Measurements from ENCODE around the gene XK.

Gene XK

DNA sequence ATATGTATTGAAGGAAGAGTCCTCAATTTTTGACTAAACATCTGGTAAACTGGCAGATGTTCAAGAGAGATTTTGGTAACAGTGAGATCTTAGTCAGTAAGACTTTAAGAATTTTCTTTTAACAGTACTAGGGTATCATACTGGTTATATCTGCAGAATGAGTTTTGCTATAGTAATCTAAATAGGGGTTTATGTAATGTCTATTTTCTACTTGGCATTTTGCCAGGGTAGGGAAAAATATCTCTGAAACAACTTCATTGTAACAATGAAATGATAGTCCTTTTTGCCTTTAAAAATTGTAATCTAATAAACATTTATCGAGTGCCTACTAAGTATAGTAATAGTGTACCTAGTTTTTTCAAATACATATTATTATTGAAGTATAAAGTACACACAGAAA lies 32.1 kb downstream of the XK start:
- Histone ChIP-seq H3K4me3 (ENCODE audit: low read length) (no peak overlapping the region), H3K36me3 (ENCODE audit: insufficient read depth, low read depth, low read length) (no peaks in the 10 kb centered on the region), H3K27ac (ENCODE audit: low read length) (no peak overlapping the region), H3K9me3 (ENCODE audit: insufficient read depth, low read depth, low read length) (no peaks in the 10 kb centered on the region), H3K4me1 (ENCODE audit: insufficient read depth, low read length) (no peaks in the 10 kb centered on the region), H3K27me3 (ENCODE audit: insufficient read depth, low read length) (no peaks in the 10 kb centered on the region), H3K9ac (ENCODE audit: low read depth, low read length) (no peak overlapping the region)

DNA sequence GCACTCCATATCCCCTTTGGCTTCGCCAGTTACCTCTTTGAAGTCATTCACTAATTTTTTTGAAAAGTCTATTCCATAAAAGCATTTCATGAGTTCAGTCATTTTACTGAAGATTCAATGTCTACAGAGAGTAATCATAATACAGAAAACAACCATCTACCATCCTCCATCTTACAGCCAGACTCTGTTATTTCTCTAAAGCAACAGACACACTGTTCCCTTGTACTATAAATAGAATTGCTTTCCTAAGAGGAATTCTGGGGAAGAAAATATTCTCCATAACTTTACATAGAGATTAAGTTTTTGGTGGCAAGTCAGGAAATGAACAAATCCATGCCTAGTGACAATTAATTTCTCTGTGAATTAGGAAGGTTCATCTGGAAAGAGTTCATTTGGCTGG lies 37.0 kb downstream of the XK start:
- H3K36me3 ChIP-seq (ENCODE audit: insufficient read depth, low read depth, low read length), result no peaks in the 10 kb centered on the region
- no peaks in the 10 kb centered on the region for H3K4me1 ChIP-seq (ENCODE audit: insufficient read depth, low read length)
- H3K27me3 ChIP-seq (ENCODE audit: insufficient read depth, low read length), result no peaks in the 10 kb centered on the region
- no peaks in the 10 kb centered on the region for H3K9me3 ChIP-seq (ENCODE audit: insufficient read depth, low read depth, low read length)
- H3K27ac ChIP-seq (ENCODE audit: low read length), result no peak overlapping the region
- no peak overlapping the region for H3K4me3 ChIP-seq (ENCODE audit: low read length)
- H3K9ac ChIP-seq (ENCODE audit: low read depth, low read length), result no peak overlapping the region

DNA sequence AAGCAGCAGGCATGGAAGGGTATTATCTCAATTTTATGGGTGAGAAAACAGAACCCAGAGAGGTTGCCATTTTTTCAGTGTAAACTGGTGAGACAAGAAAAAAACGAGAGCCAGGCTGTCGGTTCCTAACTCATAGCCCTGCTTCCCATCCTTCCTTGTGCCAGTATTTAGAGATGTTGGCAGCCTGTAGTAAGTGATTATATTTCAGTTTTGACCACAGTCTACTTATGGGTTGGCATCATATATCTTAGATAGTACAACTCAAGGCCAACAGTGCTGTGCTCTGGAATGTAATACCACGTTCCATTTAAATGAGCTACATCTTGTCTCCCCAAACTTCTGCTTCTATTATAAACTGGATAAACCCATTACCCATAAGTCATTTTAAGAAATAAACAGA lies 40.8 kb downstream of the XK start:
- no peaks in the 10 kb centered on the region for H3K9me3 ChIP-seq (ENCODE audit: insufficient read depth, low read depth, low read length)
- no peaks in the 10 kb centered on the region for H3K4me1 ChIP-seq (ENCODE audit: insufficient read depth, low read length)
- H3K27ac ChIP-seq (ENCODE audit: low read length), result no peak overlapping the region
- no peak overlapping the region for H3K4me3 ChIP-seq (ENCODE audit: low read length)
- H3K27me3 ChIP-seq (ENCODE audit: insufficient read depth, low read length), result no peaks in the 10 kb centered on the region
- H3K9ac ChIP-seq (ENCODE audit: low read depth, low read length), result no peak overlapping the region
- no peaks in the 10 kb centered on the region for H3K36me3 ChIP-seq (ENCODE audit: insufficient read depth, low read depth, low read length)

DNA sequence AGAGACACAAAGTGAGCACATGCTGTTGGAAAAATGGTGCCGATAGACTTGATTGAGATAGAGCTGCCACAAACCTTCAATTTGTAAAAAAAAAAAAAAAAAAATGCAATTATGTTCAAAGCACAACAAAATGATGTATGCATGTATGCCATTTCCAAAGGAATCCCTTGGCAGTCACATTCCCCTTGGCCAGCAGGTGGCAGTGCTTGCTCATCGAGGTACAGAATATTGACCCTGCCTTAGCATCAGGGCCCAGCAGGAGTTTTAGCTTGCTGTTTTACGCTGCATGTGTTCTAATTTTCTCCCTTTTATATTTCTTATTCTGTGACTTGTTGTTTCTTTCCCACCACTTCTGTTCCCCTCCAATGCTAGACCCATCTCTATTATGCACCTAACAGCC lies 59.8 kb downstream of the XK start:
- Histone ChIP-seq H3K4me1 (ENCODE audit: insufficient read depth, low read length) (no peaks in the 10 kb centered on the region), H3K9me3 (ENCODE audit: insufficient read depth, low read depth, low read length) (no peaks in the 10 kb centered on the region), H3K27me3 (ENCODE audit: insufficient read depth, low read length) (no peaks in the 10 kb centered on the region), H3K36me3 (ENCODE audit: insufficient read depth, low read depth, low read length) (no peaks in the 10 kb centered on the region), H3K4me3 (ENCODE audit: low read length) (no peak overlapping the region), H3K9ac (ENCODE audit: low read depth, low read length) (no peak overlapping the region), H3K27ac (ENCODE audit: low read length) (no peak overlapping the region)

DNA sequence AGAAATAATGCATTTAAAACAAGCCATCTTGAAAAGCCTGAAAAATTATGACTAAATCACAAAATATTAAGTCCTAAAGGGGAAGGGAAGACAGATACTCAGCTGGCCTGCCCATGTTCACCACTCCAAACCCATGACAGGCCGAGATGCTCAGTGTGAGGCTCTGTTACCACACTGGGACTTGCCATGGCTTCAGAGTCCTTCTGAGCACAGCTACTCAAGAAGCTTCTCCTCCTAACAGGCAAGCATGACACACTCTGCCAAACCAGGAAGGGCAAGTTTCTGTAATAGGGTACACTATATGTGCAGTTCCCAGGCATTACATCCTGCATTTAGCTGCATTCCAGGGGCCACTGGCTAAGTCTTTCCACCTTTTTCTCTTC lies 60.2 kb downstream of the XK start:
- Histone ChIP-seq H3K4me1 (ENCODE audit: insufficient read depth, low read length) (no peaks in the 10 kb centered on the region), H3K9ac (ENCODE audit: low read depth, low read length) (no peak overlapping the region), H3K4me3 (ENCODE audit: low read length) (no peak overlapping the region), H3K9me3 (ENCODE audit: insufficient read depth, low read depth, low read length) (no peaks in the 10 kb centered on the region), H3K27me3 (ENCODE audit: insufficient read depth, low read length) (no peaks in the 10 kb centered on the region), H3K36me3 (ENCODE audit: insufficient read depth, low read depth, low read length) (no peaks in the 10 kb centered on the region), H3K27ac (ENCODE audit: low read length) (no peak overlapping the region)

DNA sequence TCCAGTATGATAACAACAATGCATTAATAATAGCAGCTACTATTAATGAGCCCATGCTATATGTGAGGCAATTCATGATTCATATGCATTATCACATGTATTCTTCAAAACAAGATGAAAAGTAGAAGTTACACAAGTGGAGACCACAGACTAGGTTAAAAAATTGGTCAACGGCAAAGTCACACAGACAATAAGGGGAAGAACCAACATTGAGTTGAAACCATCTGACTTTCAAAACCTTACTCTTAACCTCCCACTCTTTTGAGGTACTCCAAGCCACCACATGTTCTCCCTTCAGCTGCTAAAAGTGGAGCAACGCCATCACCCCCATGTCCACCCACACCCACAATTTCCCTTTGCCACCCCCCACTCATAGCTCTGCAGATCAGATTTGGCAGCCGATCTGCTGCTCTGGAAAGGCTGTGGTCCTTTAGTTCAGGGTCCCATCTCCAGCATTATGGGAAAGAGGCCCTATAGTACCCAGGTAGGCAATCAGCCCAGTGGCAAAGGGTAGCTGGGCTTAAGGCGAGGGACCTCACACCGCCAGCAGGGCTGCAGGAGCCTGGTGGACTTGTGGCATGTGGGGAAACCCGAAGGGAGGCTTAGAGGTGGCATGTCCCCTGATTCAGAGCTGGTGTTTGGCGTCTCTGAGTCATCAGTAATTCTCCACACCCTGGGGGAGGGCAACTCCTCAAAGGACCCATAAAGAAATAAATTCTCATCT lies 60.8 kb downstream of the XK start:
- Histone ChIP-seq H3K4me1 (ENCODE audit: insufficient read depth, low read length) (no peaks in the 10 kb centered on the region), H3K27me3 (ENCODE audit: insufficient read depth, low read length) (no peaks in the 10 kb centered on the region), H3K4me3 (ENCODE audit: low read length) (no peak overlapping the region), H3K9ac (ENCODE audit: low read depth, low read length) (no peak overlapping the region), H3K27ac (ENCODE audit: low read length) (no peak overlapping the region), H3K9me3 (ENCODE audit: insufficient read depth, low read depth, low read length) (no peaks in the 10 kb centered on the region), H3K36me3 (ENCODE audit: insufficient read depth, low read depth, low read length) (no peaks in the 10 kb centered on the region)

DNA sequence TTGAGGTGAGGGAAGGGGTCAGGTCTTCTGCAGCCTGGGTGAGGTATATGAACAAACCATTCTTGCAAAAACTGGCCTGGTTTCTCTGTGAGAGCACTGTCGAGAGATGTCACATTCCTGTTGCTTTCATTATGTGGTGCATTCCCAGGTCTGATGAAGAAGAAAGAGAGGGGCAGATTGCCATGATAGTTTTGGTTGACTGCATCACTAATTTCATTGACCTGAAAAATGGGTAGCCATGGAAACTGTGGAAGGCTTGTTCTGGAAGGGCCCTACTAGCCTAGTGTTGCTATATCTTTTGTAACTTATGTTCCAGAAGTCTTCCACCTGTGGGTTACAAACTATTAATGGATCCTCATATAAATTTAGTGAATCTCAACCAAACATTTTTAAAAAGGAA lies 61.4 kb downstream of the XK start:
- H3K9ac ChIP-seq (ENCODE audit: low read depth, low read length), result no peak overlapping the region
- no peaks in the 10 kb centered on the region for H3K4me1 ChIP-seq (ENCODE audit: insufficient read depth, low read length)
- no peaks in the 10 kb centered on the region for H3K9me3 ChIP-seq (ENCODE audit: insufficient read depth, low read depth, low read length)
- H3K4me3 ChIP-seq (ENCODE audit: low read length), result no peak overlapping the region
- no peaks in the 10 kb centered on the region for H3K27me3 ChIP-seq (ENCODE audit: insufficient read depth, low read length)
- no peak overlapping the region for H3K27ac ChIP-seq (ENCODE audit: low read length)
- H3K36me3 ChIP-seq (ENCODE audit: insufficient read depth, low read depth, low read length), result no peaks in the 10 kb centered on the region

DNA sequence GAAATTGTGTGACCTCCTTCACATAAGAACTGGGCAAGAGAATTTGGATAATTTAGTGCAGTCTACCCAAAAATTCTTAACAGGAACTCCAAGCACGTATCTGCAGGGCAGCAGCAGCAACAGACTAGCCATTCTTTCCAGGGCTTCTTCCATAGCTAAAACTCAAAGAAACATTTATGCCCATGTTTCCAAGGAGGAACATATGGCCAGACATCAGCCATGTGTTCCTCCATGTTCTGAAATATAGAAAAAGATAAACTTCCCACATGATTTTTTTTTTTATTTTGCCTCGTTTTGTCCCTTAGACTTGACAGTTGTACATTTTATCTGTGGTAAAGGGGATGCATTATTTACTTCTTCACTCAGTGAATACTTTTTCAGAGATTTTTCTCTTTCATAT lies 66.7 kb downstream of the XK start:
- Histone ChIP-seq H3K4me3 (ENCODE audit: low read length) (no peak overlapping the region), H3K9ac (ENCODE audit: low read depth, low read length) (no peak overlapping the region), H3K9me3 (ENCODE audit: insufficient read depth, low read depth, low read length) (no peaks in the 10 kb centered on the region), H3K27me3 (ENCODE audit: insufficient read depth, low read length) (no peaks in the 10 kb centered on the region), H3K4me1 (ENCODE audit: insufficient read depth, low read length) (no peaks in the 10 kb centered on the region), H3K27ac (ENCODE audit: low read length) (no peak overlapping the region), H3K36me3 (ENCODE audit: insufficient read depth, low read depth, low read length) (no peaks in the 10 kb centered on the region)

DNA sequence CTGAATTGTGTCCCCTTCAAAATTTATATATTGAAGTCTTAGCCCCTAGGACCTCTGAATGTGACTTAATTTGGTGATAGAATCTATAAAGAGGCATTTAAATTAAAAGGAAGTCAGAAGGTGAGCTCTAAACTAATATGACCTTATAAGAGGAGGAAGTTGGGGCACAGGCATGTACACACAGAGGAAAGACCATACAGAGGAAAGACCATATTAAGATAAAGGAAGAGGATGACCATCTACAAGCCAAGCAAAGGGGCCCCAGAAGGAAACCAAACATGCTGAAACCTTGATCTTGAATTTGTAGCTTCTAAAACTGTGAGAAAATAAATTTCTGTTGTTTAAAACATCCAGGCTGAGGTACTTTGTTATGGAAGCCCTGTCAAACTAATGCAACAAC lies 67.3 kb downstream of the XK start:
- H3K4me1 ChIP-seq (ENCODE audit: insufficient read depth, low read length), result no peaks in the 10 kb centered on the region
- no peak overlapping the region for H3K4me3 ChIP-seq (ENCODE audit: low read length)
- H3K36me3 ChIP-seq (ENCODE audit: insufficient read depth, low read depth, low read length), result no peaks in the 10 kb centered on the region
- no peak overlapping the region for H3K27ac ChIP-seq (ENCODE audit: low read length)
- no peak overlapping the region for H3K9ac ChIP-seq (ENCODE audit: low read depth, low read length)
- H3K27me3 ChIP-seq (ENCODE audit: insufficient read depth, low read length), result no peaks in the 10 kb centered on the region
- no peaks in the 10 kb centered on the region for H3K9me3 ChIP-seq (ENCODE audit: insufficient read depth, low read depth, low read length)

DNA sequence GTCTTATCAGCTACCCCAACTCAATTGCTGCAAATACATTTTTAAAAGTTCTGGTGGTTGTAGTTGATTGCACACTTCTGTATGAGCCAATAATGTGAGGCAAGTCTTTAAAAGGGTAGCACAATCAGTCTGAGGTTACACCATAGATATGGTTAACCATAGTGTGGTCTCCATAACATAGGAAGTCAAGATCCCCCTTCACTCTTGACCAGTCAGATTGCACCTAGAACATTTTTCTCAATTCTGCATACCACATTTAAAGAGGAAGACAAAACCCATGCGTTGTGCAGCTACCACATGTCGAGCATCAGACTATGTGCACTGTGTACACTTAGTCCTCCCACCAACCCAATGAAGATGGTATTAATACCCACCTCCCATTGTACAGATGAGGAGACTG lies 67.8 kb downstream of the XK start:
- Histone ChIP-seq H3K4me1 (ENCODE audit: insufficient read depth, low read length) (no peaks in the 10 kb centered on the region), H3K36me3 (ENCODE audit: insufficient read depth, low read depth, low read length) (no peaks in the 10 kb centered on the region)

DNA sequence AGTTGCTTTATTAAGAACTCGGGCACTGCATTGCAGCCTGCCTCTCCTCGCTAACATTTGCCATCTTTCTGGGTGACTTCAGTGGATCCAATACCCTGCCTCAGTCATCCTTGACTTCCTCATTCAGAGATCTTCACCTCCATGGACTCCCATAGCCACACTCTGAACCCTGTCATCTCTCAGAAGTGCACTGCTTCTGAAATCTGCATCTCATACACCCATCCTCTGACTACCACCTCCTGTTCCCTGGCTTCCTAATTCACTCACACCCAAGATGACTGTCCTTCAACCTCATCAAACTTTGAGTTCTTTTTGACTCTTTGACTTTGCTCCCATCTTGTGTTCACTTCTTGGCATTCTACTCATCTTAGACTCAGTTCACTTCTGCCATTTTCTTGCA lies 68.9 kb downstream of the XK start:
- H3K27ac ChIP-seq (ENCODE audit: low read length), result no peak overlapping the region
- no peaks in the 10 kb centered on the region for H3K27me3 ChIP-seq (ENCODE audit: insufficient read depth, low read length)
- no peak overlapping the region for H3K9ac ChIP-seq (ENCODE audit: low read depth, low read length)
- no peaks in the 10 kb centered on the region for H3K4me1 ChIP-seq (ENCODE audit: insufficient read depth, low read length)
- no peaks in the 10 kb centered on the region for H3K36me3 ChIP-seq (ENCODE audit: insufficient read depth, low read depth, low read length)
- H3K9me3 ChIP-seq (ENCODE audit: insufficient read depth, low read depth, low read length), result no peaks in the 10 kb centered on the region
- H3K4me3 ChIP-seq (ENCODE audit: low read length), result no peak overlapping the region

More for the DNA sequence above, 67.8 kb downstream of the XK start:
- Histone ChIP-seq H3K27ac (ENCODE audit: low read length) (no peak overlapping the region), H3K4me3 (ENCODE audit: low read length) (no peak overlapping the region), H3K9ac (ENCODE audit: low read depth, low read length) (no peak overlapping the region), H3K27me3 (ENCODE audit: insufficient read depth, low read length) (no peaks in the 10 kb centered on the region), H3K9me3 (ENCODE audit: insufficient read depth, low read depth, low read length) (no peaks in the 10 kb centered on the region)

DNA sequence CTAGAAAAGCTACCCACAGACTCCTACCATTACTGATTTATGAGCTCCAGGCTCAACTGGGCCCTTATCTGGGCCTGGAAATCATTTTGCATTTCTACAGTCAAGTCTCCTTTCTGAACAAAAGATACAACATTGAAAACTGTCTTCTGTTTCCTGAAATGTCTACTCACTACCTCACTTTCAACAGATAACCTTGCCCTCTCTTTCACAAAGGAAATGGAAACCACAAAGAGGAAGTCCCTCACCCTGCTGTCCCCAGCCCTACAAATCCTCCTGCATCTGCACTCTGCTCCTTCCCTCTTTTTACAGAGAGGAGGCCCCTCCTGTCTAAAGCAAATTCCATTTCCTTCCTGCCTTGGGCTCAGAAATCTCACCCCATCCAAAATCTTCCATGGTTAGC lies 69.4 kb downstream of the XK start:
- H3K27ac ChIP-seq (ENCODE audit: low read length), result no peak overlapping the region

More for the DNA sequence above, 69.4 kb downstream of the XK start:
- H3K4me1 ChIP-seq (ENCODE audit: insufficient read depth, low read length), result no peaks in the 10 kb centered on the region
- H3K4me3 ChIP-seq (ENCODE audit: low read length), result no peak overlapping the region
- no peaks in the 10 kb centered on the region for H3K9me3 ChIP-seq (ENCODE audit: insufficient read depth, low read depth, low read length)
- no peaks in the 10 kb centered on the region for H3K36me3 ChIP-seq (ENCODE audit: insufficient read depth, low read depth, low read length)
- no peaks in the 10 kb centered on the region for H3K27me3 ChIP-seq (ENCODE audit: insufficient read depth, low read length)
- H3K9ac ChIP-seq (ENCODE audit: low read depth, low read length), result no peak overlapping the region
